ENCODE measurements around the gene DYRK1A.

DNA sequence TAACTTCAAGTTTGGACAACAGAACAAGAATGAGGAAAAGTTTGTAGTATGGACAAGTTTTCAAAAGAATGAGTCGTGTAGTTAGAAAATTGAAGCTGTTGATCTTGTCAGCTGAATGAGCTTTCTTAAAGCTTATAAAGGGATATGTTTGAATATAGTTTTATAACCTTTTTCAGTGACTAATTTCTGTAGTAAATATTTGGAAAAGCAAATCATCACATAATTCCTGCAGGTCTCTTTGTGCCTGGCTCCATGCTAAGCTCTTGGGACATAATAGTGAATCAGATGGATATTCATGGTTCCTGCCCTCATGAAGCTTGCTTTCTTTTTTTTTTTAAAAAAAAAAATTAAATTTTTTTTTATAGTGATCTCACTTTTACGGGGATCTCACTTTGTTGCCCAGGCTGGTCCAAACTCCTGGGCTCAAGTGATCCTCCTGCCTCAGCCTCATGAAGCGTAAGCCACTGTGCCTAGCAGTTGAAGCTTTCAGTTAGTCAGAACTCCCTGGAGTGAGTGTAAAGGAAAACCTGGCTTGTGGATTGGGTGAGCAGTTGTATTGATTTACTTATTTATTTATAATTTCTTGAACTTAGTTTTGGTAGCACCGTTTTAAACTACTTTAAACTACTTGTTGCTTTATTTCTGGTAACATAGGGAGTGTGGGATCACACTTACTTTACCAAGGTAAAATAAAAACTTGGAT, 15.5 kb downstream of the DYRK1A start:
- TF ChIP-seq, protein P1, sequence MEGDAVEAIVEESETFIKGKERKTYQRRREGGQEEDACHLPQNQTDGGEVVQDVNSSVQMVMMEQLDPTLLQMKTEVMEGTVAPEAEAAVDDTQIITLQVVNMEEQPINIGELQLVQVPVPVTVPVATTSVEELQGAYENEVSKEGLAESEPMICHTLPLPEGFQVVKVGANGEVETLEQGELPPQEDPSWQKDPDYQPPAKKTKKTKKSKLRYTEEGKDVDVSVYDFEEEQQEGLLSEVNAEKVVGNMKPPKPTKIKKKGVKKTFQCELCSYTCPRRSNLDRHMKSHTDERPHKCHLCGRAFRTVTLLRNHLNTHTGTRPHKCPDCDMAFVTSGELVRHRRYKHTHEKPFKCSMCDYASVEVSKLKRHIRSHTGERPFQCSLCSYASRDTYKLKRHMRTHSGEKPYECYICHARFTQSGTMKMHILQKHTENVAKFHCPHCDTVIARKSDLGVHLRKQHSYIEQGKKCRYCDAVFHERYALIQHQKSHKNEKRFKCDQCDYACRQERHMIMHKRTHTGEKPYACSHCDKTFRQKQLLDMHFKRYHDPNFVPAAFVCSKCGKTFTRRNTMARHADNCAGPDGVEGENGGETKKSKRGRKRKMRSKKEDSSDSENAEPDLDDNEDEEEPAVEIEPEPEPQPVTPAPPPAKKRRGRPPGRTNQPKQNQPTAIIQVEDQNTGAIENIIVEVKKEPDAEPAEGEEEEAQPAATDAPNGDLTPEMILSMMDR (IDR thresholded peaks at IDR 0.05) = no peak
- TF ChIP-seq POLR2A (IDR thresholded peaks at IDR 0.05) = no peak
- no peak for TF ChIP-seq POLR2AphosphoS5 (IDR thresholded peaks at IDR 0.05)

Data from prostate gland (tissue), 2 donors.